HG02870 (cell line): Measurements from ENCODE around the gene MRPL43.
A peak's percentile ranks its signal among the peaks of the same experiment; 100 is the strongest.

Source experiments
- ATAC-seq: cut with Tn5 transposase; IDR thresholded peaks from one replicate; pipeline ENCODE4 v1.9.1; 2021; ENCODE audit warnings: mild to moderate bottlenecking, moderate library complexity; ENCODE audit not compliant: unreplicated experiment

MRPL43 gene

GRCh38 chr10:101020427-101021075, 33.3 kb upstream of the MRPL43 start:
- ATAC-seq, result no peak

GRCh38 chr10:101019440-101019703, 32.1 kb upstream of the MRPL43 start:
- no peak for ATAC-seq

- no peak for ATAC-seq
These were observed 31.5 kb upstream of the MRPL43 start for GRCh38 chr10:101018600-101019439.

GRCh38 chr10:101018118-101018599, 30.9 kb upstream of the MRPL43 start:
- no peak for ATAC-seq

- ATAC-seq, result no peak
These were observed 29.5 kb upstream of the MRPL43 start for GRCh38 chr10:101016814-101017213.

- no peak for ATAC-seq
These were observed 28.3 kb upstream of the MRPL43 start for GRCh38 chr10:101015582-101015973.

GRCh38 chr10:101014966-101015581, 27.8 kb upstream of the MRPL43 start:
- no peak for ATAC-seq

GRCh38 chr10:101014230-101014884, 27.1 kb upstream of the MRPL43 start:
- ATAC-seq, result no peak

GRCh38 chr10:101013365-101013825, 26.1 kb upstream of the MRPL43 start:
- no peak for ATAC-seq

- peak; percentile 78 for ATAC-seq
These were observed 25.4 kb upstream of the MRPL43 start for GRCh38 chr10:101012525-101013364.

- ATAC-seq, result no peak
These were observed 24.5 kb upstream of the MRPL43 start for GRCh38 chr10:101011517-101012423.

GRCh38 chr10:101010329-101010728, 23.0 kb upstream of the MRPL43 start:
- no peak for ATAC-seq

- ATAC-seq, result no peak
These were observed 21.6 kb upstream of the MRPL43 start for GRCh38 chr10:101008823-101009423.

GRCh38 chr10:101007915-101008822, 20.9 kb upstream of the MRPL43 start:
- no peak for ATAC-seq

GRCh38 chr10:101007099-101007711, 19.9 kb upstream of the MRPL43 start:
- no peak for ATAC-seq

- ATAC-seq, result no peak
These were observed 19.3 kb upstream of the MRPL43 start for GRCh38 chr10:101006593-101007098.

GRCh38 chr10:101005869-101006567, 18.7 kb upstream of the MRPL43 start:
- no peak for ATAC-seq
